Left renal pelvis (tissue), 4 donors: ENCODE data around the gene ADSL. TPM values are rescaled to one million over a fixed set of nuclear protein-coding genes. Genes with fewer than 3 reads are reported as not detected.
"Not testable (repeated sequence)": the region's sequence is repeated elsewhere in the genome, so short reads cannot be mapped to it uniquely, and the experiment has no call there.

Experiments used
- DNase-seq, 4 donors: peaks; one replicate each; pipeline ENCODE4 v3.0.0-alpha.2; 2013; ENCODE audit warnings: low read depth in 4 of 4, low spot score in 3 of 4
- polyA plus RNA-seq, 4 donors: library from polyadenylated mRNA; unstranded; fragments of 120-200 nt; gene quantifications; one replicate each; pipeline ENCODE4 v1.2.1, GENCODE V29; 2013; ENCODE audit not compliant: insufficient read length in 4 of 4

Gene ADSL
- 100 to 1,000 TPM in 2 of 4 donors, 10 to 100 TPM in 2; 70.6 to 108 (median 98.9) TPM for polyA plus RNA-seq

DNA sequence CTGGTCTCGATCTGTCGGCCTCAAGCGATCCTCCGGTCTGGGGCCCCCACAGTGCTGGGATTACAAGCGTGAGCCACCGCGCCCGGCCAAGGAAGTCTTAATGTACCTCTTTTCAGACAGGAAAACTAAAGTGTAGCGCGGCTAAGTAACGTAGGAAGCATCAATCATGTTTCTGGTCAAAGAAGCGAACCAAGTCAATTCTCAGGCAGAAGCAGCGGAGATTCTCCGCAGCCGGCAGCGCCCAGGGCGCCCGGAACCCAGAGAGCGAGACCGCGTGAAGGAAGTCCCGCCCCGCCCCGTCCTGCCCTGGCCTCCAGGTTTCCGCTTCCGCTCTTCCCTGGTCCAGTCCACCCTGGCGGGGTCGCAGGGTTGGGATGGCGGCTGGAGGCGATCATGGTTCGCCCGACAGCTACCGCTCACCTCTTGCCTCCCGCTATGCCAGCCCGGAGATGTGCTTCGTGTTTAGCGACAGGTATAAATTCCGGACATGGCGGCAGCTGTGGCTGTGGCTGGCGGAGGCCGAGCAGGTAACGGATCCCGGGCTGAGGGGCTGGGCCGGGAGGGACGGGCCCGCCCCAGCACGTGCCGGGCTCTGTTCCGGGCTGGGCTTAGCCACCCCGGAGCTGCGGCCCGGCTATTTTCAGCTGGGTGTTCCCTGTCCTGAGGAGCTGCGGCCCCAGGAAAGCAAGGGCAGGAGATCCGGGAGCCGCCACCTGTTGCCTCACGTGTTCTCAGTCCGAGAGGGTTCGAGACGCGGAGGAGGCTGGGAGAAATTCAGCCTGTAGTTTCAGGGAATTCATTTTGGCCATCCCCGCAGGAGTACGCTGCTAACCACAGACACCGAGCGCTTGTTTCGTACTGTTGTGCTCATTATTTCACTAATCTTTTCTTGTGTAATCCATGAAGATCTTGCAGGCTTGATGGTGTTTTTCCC, at the start of gene ADSL:
Gene ADSL, plus strand, starts transcription at position 316 of the 934 bp plus-strand sequence. Its CDS starts 59 bp downstream, at position 375.
- peak; percentile 75 to 78 (median 77) for DNase-seq

DNA sequence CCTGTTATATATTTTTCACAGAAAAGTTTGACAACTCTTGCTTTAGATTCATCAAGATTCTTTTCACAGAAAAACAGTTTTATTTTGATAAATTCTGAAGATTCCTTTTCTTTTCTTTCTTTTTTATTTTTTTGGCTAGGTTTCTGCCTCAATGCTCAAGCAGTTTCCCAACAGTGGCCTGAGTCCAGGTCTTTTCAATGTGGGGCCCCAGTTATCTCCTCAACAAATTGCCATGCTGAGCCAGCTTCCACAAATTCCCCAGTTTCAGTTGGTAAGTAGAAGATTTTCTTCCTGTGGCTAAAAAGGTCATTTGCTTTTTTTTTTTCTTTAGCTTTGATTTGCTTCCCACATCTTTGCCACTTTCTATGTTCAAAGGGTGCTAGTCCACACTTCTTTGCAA, 46.0 kb upstream of the ADSL start:
- no peak for DNase-seq

DNA sequence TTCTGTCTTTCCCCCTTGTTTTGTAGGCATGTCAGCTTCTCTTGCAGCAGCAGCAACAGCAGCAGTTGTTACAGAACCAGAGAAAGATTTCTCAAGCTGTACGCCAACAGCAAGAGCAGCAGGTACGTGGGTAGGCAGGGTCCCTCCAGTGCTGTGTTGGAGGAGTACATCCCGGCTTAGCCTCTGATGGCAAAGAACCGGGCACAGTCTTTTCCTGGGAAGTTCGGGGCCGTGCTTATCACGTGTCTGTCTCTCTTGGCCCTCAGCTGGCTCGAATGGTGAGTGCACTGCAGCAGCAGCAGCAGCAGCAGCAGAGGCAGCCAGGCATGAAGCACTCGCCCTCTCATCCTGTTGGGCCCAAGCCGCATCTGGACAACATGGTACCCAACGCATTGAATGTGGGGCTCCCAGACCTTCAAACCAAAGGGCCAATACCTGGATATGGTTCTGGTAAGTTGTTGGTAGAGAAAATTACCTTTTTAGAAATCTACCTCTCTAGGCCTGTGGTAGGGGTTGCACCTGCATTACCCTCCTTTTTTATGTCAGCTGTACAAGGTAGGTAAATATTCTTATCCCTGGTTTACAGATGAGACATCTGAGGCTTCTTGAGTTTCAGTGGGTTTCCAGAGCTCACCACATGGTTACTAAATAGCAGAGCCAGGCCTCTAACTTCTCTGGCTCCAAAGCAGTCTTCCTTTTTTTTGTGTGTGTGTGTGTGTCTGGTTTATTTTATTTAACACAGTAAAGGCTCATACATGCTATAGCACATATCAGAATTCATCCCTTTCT, 45.2 kb upstream of the ADSL start:
- no peak for DNase-seq

DNA sequence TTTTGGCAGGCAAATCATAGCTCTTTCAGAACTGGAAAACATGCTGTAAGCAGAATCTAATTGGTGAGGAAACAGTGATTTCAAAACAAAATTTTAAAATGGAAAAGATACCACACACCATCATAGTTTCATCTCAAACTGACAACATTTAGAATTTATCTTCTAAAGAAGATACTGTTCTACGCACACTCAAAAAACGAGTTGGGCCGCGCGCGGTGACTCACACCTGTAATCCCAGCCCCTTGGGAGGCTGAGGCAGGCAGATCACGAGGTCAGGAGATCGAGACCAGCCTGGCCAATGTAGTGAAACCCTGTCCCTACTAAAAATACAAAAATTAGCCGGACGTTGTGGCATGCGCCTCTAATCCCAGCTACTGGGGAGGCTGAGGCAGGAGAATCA, 44.2 kb upstream of the ADSL start:
- DNase-seq, result no peak

DNA sequence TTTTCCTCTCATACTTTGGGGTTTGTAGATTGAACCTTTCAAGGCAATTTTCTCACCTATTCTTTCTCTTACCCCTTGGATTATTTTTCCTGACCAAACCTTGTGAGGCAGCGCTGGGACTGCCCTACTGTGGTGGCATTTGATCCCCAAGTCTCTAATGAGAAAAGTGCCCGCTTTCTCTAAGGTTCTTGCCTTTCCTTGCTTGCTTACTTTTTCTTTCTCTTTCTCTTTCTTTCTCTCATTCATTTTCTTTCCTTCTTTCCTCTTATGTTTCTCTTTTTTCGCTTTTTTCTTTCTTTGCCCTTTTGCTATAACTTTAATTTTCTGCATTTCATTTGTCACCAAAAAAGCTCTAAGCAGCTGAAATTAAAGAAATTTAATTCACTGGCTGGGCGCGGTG, 40.7 kb upstream of the ADSL start:
- no peak for DNase-seq

DNA sequence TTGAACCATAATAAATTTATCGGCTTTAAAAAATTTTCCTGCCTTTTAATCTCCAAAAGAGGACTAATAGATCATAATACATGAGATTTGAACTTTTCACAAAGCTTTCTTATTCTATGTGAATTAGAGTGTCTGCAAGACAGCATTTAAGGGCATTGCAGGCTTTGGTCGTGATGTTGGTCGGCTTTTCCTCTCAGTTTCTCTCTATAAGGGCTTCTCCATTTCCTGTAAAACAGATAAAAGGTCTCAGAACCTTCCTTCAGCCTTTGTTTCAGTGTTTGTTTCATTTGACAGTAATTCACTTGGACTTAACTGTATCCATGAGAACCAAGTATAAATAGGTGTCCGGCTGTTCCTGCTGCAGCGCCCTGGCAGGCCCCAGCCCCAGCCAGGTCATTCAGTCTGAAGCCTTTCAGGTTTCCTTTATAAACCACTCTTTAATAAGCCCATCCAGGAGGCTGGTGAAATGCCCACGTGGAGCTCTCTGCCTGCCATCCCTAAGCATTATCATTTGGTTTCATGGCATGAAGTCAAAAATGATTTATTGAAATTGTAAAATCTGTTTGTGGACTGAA, 37.2 kb upstream of the ADSL start:
- no peak for DNase-seq

DNA sequence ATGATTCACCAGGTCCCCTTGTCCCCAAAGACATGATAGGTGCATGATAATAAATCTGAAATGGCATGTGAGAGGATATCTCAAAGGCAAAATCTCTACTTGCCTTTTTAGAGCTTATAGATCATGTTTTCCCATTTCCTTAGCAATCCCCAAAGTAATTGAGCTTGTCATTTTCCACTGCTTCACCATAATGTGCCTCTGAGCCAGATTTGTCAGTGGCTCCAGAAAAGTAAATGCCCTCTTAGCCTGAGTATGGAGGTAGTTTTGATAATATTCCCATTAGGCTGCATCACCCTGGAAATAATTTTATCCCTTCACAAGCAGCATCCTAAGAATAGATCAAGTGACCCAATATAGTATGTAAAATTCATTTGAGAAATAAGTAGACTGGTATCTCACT, 36.7 kb upstream of the ADSL start:
- DNase-seq, result no peak

DNA sequence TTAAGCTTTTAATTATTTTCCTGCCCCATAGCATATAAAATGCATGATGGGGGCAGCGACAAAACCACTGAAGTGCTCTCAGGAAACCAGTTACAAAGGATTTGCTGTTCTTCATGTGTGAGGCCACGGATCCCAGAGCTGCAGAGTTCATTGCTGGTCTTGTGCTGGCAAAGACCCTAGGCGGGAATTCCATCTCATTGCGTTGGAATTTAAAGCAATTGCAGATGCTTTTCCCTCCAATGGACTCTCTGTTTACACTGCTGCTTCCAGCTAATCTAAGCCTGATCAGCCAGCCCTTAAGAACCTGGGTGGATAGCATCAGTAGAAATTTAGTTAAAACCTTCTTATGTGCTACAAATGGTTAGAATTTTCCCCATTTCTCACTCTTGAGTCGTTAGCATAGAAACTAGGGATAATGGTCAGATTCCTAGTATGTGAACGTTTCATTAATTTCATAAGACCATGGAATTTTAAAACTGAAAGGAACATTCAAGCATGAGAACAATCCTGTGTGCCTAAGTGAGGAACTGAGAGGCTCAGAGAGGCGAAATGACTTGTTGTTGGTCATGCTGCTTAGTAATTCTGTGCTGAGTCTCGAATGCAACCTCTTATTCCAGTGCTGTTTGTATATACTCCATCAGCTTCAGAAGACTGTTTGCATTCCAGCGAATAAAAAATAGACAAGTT, 36.1 kb upstream of the ADSL start:
- no peak for DNase-seq

DNA sequence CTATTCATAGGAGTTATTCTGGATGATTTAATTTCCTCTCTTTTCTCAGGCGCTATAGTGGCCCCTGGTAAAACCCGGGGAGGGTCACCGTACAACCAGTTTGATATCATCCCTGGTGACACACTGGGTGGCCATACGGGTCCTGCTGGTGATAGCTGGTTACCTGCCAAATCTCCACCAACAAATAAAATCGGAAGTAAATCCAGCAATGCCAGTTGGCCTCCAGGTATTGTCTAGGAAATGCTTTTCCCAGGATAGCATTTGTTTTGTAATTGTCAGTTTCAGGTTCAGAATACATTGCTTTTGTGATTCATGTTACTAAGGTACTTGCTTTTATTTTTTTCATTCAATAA, 35.6 kb upstream of the ADSL start:
- no peak for DNase-seq

DNA sequence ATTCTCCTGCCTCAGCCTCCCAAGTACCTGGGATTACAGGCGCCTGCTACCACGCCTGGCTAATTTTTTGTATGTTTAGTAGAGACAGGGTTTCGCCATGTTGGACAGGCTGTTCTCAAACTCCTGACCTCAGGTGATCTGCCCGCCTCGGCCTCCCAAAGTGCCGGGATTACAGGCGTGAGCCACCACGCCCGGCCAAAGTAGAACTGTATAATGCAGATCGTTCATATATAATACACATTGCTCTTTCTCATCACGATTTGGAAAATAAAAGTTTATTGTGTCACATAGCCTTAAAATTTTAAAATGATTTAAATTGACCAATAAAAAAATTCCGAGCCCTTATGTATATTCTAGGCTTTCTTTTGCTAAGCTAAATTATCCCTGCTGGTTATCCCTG, 34.7 kb upstream of the ADSL start:
- DNase-seq, result not testable (repeated sequence)

DNA sequence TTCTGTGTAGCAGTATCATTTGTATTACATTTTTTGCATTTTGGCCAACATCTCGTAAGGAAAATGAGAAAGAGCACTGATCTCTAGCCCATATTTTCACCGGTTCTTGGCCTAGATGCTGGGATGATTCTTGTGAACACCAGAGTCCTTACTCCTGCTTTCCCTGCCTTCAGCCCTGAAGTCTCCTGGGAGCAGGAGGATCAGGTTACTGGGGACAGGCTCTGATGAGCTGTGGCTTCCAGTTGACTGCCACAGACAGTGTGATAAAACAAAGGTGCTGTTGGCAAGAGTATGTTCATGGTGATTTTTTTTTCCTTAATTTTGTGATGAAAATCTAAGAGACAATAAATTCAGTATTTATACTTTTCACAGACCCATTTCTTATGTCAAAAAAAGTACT, 34.2 kb upstream of the ADSL start:
- peak in 1 of 4 donors; percentile 25 for DNase-seq

DNA sequence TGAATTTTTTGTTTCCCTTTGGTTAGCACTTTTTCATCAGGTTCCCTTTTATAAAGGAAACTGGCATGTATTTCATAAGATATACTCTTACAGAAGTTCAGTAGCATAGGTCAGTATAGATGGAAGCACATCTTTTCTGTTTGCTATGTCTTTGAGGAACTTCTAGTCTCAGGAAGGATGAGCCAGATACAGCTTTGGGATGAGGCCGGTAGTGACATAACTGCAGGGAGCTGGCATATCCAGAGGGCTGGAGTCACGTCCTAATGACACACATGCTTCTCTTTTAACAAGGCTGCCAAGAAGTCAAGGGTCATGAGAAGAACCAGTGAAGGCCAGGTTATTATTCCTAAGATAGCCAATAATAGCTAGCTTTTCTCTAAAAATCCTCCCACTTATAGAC, 33.3 kb upstream of the ADSL start:
- no peak for DNase-seq

DNA sequence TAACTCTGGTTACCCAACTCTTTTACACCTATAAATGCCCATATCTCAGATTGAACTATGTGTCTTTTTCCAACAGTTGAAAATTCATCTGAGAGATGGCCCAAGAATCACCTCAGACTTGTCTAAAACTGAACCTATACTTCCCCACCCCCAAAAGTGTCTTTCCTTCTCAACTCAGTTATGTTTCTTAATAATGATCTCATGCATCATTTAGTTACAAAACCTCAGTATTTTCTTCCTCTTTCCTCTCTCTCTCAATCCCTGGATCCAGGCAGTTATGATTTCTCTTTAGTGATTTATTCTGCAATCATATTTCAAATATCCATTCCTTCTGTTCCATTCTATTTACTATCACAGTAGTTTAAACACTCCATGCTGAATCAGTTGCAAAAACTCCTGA, 32.3 kb upstream of the ADSL start:
- DNase-seq, result no peak

DNA sequence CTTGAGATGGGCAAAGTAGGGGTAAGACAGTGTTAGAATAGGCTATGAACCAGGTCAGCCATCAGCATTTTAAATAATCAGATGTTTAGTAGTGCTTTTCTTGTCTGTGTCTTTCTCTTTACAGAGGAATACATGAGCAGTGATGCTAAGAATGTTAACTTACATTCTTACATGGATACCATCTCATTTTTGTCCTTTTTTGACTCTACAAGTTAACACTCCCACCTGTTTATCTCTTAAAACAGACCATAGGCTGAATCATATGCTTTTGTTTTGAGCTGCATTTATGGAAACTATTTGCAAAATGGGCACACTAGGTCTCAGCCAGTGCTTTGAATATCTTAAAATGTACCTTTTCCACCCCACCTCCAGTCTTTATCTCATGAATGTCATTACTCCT, 25.6 kb upstream of the ADSL start:
- no peak for DNase-seq

DNA sequence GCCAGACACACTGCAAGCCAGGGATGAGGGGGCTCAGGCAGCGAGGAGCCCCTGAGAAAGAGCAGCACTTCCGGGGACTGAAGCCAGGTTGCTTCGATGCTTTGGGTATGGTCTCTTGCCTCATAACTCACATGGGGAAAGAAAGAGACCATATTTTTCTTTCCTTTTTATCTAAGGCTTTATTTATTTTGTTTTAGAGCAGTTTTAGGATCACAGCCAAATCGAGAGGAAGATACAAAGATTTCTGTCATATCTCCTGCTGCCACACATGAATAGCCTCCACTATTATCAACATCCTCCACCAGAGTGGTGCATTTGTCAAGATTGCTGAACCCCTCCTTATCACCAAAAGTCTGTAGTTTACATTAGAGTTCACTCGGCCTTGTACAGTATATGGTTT, 24.3 kb upstream of the ADSL start:
- DNase-seq, result no peak

DNA sequence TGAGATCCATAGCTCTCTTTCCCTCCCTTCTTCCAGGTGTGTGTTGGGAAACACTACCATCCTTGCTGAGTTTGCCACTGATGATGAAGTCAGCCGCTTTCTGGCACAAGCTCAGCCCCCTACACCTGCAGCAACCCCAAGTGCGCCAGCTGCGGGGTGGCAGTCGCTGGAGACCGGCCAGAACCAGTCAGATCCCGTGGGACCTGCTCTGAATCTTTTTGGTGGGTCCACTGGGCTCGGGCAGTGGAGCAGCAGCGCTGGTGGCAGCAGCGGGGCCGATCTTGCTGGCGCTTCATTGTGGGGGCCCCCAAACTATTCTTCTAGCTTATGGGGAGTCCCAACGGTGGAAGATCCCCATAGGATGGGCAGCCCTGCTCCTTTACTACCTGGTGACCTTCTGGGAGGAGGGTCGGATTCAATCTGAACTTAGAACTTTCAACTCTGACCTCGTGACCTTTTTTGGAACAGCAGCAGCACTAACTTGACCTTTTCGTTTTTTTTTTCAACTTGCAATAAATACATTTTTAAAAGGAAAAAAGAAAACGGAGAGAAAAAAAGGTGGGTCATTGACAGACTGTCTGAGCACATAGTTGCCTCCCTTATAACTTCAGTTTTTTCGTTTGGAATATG, 23.4 kb upstream of the ADSL start:
- DNase-seq, result no peak

DNA sequence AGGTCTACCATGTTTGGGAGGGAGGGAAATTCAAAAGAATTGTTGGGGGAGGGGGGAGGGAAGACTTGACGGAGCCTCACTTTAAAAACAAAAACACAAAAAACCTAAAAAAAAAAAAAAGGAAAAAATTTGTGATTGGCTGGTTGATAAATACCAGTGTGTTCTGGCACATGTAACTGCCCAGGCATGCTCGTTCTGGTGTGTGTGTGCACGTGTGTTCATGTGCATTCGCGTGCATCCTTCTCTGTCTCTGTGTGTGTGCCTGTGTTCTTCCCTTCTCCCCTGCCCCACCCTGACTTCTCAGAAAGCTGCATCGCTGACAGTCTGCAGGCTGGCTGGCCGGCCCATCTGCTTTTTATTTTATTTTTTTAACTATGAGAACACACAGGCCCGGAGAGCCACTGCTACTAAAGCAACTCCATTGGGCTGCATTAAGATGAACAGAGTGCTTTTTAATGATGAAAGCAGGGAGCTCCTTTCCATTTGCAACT, 22.6 kb upstream of the ADSL start:
- no peak for DNase-seq

DNA sequence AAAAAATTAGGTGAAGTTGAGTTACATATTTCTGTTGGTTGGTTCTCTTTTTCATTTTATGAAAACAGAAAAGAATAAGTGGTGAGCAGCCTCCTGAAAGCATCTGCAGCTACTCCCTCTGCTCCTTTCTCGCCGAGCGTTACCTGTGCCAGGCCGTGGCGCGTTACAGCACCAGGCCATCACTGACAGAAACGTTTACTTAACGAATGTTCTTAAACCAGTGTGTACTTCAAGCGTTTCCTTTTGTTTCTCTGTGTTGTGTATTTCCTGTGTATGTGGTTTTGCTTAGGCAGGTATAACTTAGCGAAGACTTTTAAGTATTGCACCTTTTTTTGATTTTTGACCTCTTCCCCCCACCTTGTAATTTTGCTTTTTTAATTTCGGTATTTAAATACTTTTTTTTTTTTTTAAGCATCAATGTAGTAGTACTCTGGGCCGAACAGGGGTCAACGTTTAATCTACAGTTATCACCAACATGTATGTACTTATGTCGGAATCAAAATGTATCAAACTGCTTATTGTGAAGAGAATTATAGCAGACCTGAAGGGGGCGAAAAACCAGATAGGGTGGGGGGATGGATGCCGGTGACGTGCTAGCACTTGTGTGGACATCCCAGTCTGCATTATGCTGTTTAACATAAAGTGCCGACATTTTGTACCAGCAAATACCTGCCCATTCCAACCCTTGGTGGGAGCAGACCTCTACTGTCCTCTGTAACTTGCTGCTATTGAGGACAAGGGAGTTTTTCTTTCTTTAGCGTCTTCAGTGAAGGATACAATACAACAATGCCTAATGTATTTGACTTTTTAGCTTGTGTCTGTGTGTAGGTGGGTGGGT, 21.6 kb upstream of the ADSL start:
- DNase-seq, result no peak

DNA sequence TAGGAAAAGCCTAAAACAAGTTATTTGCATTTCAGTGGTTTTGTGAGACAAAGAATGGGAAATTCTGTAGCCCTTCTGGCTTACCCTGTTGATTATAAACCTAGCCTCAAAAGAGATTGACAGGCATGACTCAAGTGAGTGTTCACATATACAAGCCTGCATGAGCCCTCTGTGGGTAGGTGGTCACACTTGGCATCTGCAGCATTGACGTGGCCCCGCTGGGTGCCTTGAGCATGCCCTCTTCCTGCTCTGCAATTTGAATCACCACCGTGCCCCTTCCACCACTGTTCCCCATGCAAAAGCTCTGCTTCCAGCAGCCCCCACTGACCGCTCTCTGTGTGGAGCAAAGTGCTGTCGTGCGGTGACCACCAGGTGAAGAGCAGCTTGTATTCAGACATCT, 21.0 kb upstream of the ADSL start:
- DNase-seq, result no peak
